HG03103 (cell line): Measurements from ENCODE around the gene LAS1L.
"Not testable (repeated sequence)": the region's sequence is repeated elsewhere in the genome, so short reads cannot be mapped to it uniquely, and the experiment has no call there.

Experiments used
- ATAC-seq: cut with Tn5 transposase; IDR thresholded peaks from one replicate; pipeline ENCODE4 v1.9.1; 2021; ENCODE audit warnings: low read depth; ENCODE audit not compliant: unreplicated experiment

The LAS1L gene

GRCh38 chrX:65534450-65535292 lies at the start of gene LAS1L:
Gene LAS1L, minus strand, starts transcription at chrX:65534787. Its CDS starts 72 bp downstream, at chrX:65534715.
- ATAC-seq, result peak; percentile 99

- ATAC-seq, result no peak
Observed at GRCh38 chrX:65582450-65583082, 48.0 kb upstream of the LAS1L start.

GRCh38 chrX:65581661-65582339 lies 47.2 kb upstream of the LAS1L start:
- ATAC-seq, result peak; percentile 86

- ATAC-seq, result no peak
Observed at GRCh38 chrX:65578346-65578745, 43.8 kb upstream of the LAS1L start.

GRCh38 chrX:65576160-65576559 lies 41.6 kb upstream of the LAS1L start:
- no peak for ATAC-seq

GRCh38 chrX:65575022-65575421 lies 40.4 kb upstream of the LAS1L start:
- no peak for ATAC-seq

GRCh38 chrX:65574356-65574755 lies 39.8 kb upstream of the LAS1L start:
- no peak for ATAC-seq

- no peak for ATAC-seq
Observed at GRCh38 chrX:65572971-65573370, 38.4 kb upstream of the LAS1L start.

GRCh38 chrX:65562850-65563249 lies 28.3 kb upstream of the LAS1L start:
- ATAC-seq, result not testable (repeated sequence)

GRCh38 chrX:65551489-65552339 lies 17.1 kb upstream of the LAS1L start:
- no peak for ATAC-seq

- no peak for ATAC-seq
Observed at GRCh38 chrX:65551086-65551485, 16.5 kb upstream of the LAS1L start.

GRCh38 chrX:65545456-65545855 lies 10.9 kb upstream of the LAS1L start:
- ATAC-seq, result no peak

GRCh38 chrX:65537229-65537628 lies 2.6 kb upstream of the LAS1L start:
- no peak for ATAC-seq

- no peak for ATAC-seq
Observed at GRCh38 chrX:65536291-65536690, 1.7 kb upstream of the LAS1L start.

- no peak for ATAC-seq
Observed at GRCh38 chrX:65532016-65532415, 2.6 kb downstream of the LAS1L start.

GRCh38 chrX:65528705-65529340 lies 5.8 kb downstream of the LAS1L start:
- no peak for ATAC-seq

GRCh38 chrX:65528293-65528692 lies 6.3 kb downstream of the LAS1L start:
- ATAC-seq, result no peak

GRCh38 chrX:65524139-65524538 lies 10.4 kb downstream of the LAS1L start:
- ATAC-seq, result no peak

- ATAC-seq, result no peak
Observed at GRCh38 chrX:65522739-65523372, 11.7 kb downstream of the LAS1L start.

- not testable (repeated sequence) for ATAC-seq
Observed at GRCh38 chrX:65519530-65519929, 15.1 kb downstream of the LAS1L start.
